Measurements from ENCODE around the gene MAP4K2. TPM values are rescaled to one million over a fixed set of nuclear protein-coding genes. Genes with fewer than 3 reads are reported as not detected.

Gene MAP4K2
- polyA plus RNA-seq, 1 of the 3 experiments (the other 2 are of a cell fraction), result 20.0 TPM

GRCh38 chr11:64827451-64827839 lies 24.4 kb upstream of the MAP4K2 start:
- Histone ChIP-seq H3K9me3 (no peaks in the 10 kb centered on the region), H3K4me1 (ENCODE audit: control insufficient read depth in 1 of 2, insufficient read depth in 2 of 2, low read depth in 1 of 2, low read length in 1 of 2) (no peaks in the 10 kb centered on the region; a peak in 1 of 4 replicates), H3K9ac (no peak overlapping the region), H4K20me1 (ENCODE audit: insufficient read depth) (no peaks in the 10 kb centered on the region), H3K79me2 (ENCODE audit: insufficient read depth) (no peaks in the 10 kb centered on the region), H3K4me2 (no peak overlapping the region), H3K27me3 (ENCODE audit: insufficient read depth) (no peaks in the 10 kb centered on the region; the same call in 1 of the 2 replicates), H2AFZ (ENCODE audit: low read depth) (no peak overlapping the region), H3K9me2 (no peaks in the 10 kb centered on the region), H3K27ac (ENCODE audit: low read depth in 2 of 2, low read length in 1 of 2) (no peak overlapping the region), H3K4me3 (ENCODE audit: low read depth in 2 of 2, low read length in 1 of 2) (no peak overlapping the region), H3K36me3 (replicated peaks in 1 of 2; ENCODE audit: control insufficient read depth in 1 of 2, insufficient read depth in 2 of 2, low read length in 1 of 2) (no peaks in the 10 kb centered on the region), H3F3A (replicated peaks; ENCODE audit: insufficient read depth) (no peaks in the 10 kb centered on the region)
- POLR2A ChIA-PET, result no interaction called here
- WGBS (ENCODE audit: low lambda C conversion rate), result 91% methylated on average over 19 of the region's 22 CpGs
- CTCF ChIA-PET, result no interaction called here
- DNase-seq, result no peak
- TF ChIP-seq, protein P1, sequence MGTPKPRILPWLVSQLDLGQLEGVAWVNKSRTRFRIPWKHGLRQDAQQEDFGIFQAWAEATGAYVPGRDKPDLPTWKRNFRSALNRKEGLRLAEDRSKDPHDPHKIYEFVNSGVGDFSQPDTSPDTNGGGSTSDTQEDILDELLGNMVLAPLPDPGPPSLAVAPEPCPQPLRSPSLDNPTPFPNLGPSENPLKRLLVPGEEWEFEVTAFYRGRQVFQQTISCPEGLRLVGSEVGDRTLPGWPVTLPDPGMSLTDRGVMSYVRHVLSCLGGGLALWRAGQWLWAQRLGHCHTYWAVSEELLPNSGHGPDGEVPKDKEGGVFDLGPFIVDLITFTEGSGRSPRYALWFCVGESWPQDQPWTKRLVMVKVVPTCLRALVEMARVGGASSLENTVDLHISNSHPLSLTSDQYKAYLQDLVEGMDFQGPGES (IDR thresholded peaks at IDR 0.05; ENCODE audit: low read depth, low read length), result no peak
- TF ChIP-seq SMC3 (IDR thresholded peaks at IDR 0.05; ENCODE audit: low read depth, low read length) (no peak), MAX (IDR thresholded peaks at IDR 0.05; ENCODE audit: low read depth) (no peak), RXRA (IDR thresholded peaks at IDR 0.05; ENCODE audit: borderline replicate concordance, low read depth) (no peak), NFIC (IDR thresholded peaks at IDR 0.05; ENCODE audit: borderline replicate concordance) (no peak)
- TF ChIP-seq, protein P2, sequence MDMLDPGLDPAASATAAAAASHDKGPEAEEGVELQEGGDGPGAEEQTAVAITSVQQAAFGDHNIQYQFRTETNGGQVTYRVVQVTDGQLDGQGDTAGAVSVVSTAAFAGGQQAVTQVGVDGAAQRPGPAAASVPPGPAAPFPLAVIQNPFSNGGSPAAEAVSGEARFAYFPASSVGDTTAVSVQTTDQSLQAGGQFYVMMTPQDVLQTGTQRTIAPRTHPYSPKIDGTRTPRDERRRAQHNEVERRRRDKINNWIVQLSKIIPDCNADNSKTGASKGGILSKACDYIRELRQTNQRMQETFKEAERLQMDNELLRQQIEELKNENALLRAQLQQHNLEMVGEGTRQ (IDR thresholded peaks at IDR 0.05; ENCODE audit: borderline replicate concordance, low read depth, low read length), result no peak

GRCh38 chr11:64826578-64827450 lies 23.8 kb upstream of the MAP4K2 start:
- H3K9me3 ChIP-seq, result no peaks in the 10 kb centered on the region
- H3K4me1 ChIP-seq (ENCODE audit: control insufficient read depth in 1 of 2, insufficient read depth in 2 of 2, low read depth in 1 of 2, low read length in 1 of 2), result no peaks in the 10 kb centered on the region; a peak in 1 of 4 replicates
- H3K9me2 ChIP-seq, result no peaks in the 10 kb centered on the region
- TF ChIP-seq ZBTB33 (IDR thresholded peaks at IDR 0.05; ENCODE audit: borderline replicate concordance, low read depth), result no peak
- TF ChIP-seq POLR2AphosphoS5 (IDR thresholded peaks at IDR 0.05; ENCODE audit: low read depth, low read length), result no peak
- no peak for TF ChIP-seq GATA2 (CRISPR knock-in tag; IDR thresholded peaks at IDR 0.05)
- TF ChIP-seq, protein P3, sequence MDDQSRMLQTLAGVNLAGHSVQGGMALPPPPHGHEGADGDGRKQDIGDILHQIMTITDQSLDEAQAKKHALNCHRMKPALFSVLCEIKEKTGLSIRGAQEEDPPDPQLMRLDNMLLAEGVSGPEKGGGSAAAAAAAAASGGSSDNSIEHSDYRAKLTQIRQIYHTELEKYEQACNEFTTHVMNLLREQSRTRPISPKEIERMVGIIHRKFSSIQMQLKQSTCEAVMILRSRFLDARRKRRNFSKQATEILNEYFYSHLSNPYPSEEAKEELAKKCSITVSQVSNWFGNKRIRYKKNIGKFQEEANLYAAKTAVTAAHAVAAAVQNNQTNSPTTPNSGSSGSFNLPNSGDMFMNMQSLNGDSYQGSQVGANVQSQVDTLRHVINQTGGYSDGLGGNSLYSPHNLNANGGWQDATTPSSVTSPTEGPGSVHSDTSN (IDR thresholded peaks at IDR 0.05), result no peak
- TF ChIP-seq RCOR1 (IDR thresholded peaks at IDR 0.05; ENCODE audit: low read length), result no peak
- no peak for TF ChIP-seq MXI1 (IDR thresholded peaks at IDR 0.05; ENCODE audit: low read depth, low read length)
- no peak for TF ChIP-seq SIN3A (IDR thresholded peaks at IDR 0.05; ENCODE audit: borderline replicate concordance, low read depth, low read length)
- TF ChIP-seq, protein P4, sequence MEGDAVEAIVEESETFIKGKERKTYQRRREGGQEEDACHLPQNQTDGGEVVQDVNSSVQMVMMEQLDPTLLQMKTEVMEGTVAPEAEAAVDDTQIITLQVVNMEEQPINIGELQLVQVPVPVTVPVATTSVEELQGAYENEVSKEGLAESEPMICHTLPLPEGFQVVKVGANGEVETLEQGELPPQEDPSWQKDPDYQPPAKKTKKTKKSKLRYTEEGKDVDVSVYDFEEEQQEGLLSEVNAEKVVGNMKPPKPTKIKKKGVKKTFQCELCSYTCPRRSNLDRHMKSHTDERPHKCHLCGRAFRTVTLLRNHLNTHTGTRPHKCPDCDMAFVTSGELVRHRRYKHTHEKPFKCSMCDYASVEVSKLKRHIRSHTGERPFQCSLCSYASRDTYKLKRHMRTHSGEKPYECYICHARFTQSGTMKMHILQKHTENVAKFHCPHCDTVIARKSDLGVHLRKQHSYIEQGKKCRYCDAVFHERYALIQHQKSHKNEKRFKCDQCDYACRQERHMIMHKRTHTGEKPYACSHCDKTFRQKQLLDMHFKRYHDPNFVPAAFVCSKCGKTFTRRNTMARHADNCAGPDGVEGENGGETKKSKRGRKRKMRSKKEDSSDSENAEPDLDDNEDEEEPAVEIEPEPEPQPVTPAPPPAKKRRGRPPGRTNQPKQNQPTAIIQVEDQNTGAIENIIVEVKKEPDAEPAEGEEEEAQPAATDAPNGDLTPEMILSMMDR (IDR thresholded peaks at IDR 0.05), result no peak
- no peak for TF ChIP-seq CHD2 (IDR thresholded peaks at IDR 0.05; ENCODE audit: low read length, partially characterized antibody)
- TF ChIP-seq GABPA (IDR thresholded peaks at IDR 0.05; ENCODE audit: low read depth), result no peak
- no peak for TF ChIP-seq FOXJ3 (CRISPR knock-in tag; IDR thresholded peaks at IDR 0.05)
- no peaks in the 10 kb centered on the region for H3K36me3 ChIP-seq (replicated peaks in 1 of 2; ENCODE audit: control insufficient read depth in 1 of 2, insufficient read depth in 2 of 2, low read length in 1 of 2)
- DNase-seq, result no peak
- no peak overlapping the region for H2AFZ ChIP-seq (ENCODE audit: low read depth)
- ChIA-PET CTCF (interaction anchor here (1.0 to 1.1 kb wide), 2 partner anchors 19 to 21 kb away, joined by 3 to 4 read pairs; no protein-coding TSS in a partner anchor), POLR2A (no interaction called here)
- no peaks in the 10 kb centered on the region for H4K20me1 ChIP-seq (ENCODE audit: insufficient read depth)
- H3K4me3 ChIP-seq (ENCODE audit: low read depth in 2 of 2, low read length in 1 of 2), result no peak overlapping the region
- WGBS (ENCODE audit: low lambda C conversion rate), result 84% methylated on average over 28 of the region's 52 CpGs
- H3K79me2 ChIP-seq (ENCODE audit: insufficient read depth), result no peaks in the 10 kb centered on the region
- no peak overlapping the region for H3K27ac ChIP-seq (ENCODE audit: low read depth in 2 of 2, low read length in 1 of 2)
- no peaks in the 10 kb centered on the region; the same call in 1 of the 2 replicates for H3K27me3 ChIP-seq (ENCODE audit: insufficient read depth)
- H3K4me2 ChIP-seq, result no peak overlapping the region
- H3F3A ChIP-seq (replicated peaks; ENCODE audit: insufficient read depth), result no peaks in the 10 kb centered on the region
- H3K9ac ChIP-seq, result no peak overlapping the region
